ENCODE results near the gene SORCS3. TPM values are rescaled to one million over a fixed set of nuclear protein-coding genes. Genes with fewer than 3 reads are reported as not detected.

Gene SORCS3
- total and polyA plus RNA-seq, 9 of the 15 experiments (the other 6 are each of a cell fraction or from before 2014, with no cell fraction given), result not detected

DNA sequence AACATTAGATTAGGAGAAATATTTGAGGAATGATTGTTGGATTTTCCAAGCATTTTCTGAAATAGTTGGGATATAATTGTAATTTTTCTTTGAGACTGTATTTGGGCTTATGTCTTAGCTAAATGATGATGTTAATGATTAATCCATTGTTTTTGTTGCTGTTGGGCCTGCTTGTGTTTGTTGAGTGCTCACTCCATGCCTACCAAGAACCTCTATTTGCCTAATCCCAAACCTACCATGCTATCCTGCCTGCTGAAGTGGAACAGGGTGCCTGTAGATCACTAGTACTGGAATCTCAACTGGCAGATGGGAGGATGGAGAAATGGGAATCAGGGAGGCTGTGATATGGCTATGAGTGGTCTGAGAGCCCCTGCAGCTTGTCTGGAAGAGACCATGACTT is 565.5 kb downstream of the SORCS3 start:
- Histone ChIP-seq H3K27me3 (ENCODE audit: control insufficient read depth in 2 of 2, insufficient read depth in 2 of 2, low read length in 2 of 2) (no peaks in the 10 kb centered on the region), H3K4me1 (replicated peaks in 1 of 2; ENCODE audit: control insufficient read depth in 2 of 2, insufficient read depth in 2 of 2, low read length in 2 of 2) (no peaks in the 10 kb centered on the region), H4K20me1 (replicated peaks; ENCODE audit: control insufficient read depth, insufficient read depth, low read length) (no peaks in the 10 kb centered on the region), H3K27ac (ENCODE audit: extremely low read depth, low read depth, low read length) (no peak overlapping the region), H3K9ac (ENCODE audit: insufficient read depth in 1 of 2, low read depth in 2 of 2, low read length in 2 of 2) (no peak overlapping the region), H2AFZ (ENCODE audit: low read depth, low read length) (no peak overlapping the region), H3K4me2 (ENCODE audit: insufficient read depth, low read length) (no peak overlapping the region), H3K4me3 (no peak overlapping the region), H3K36me3 (ENCODE audit: control insufficient read depth, insufficient read depth, low read length) (no peaks in the 10 kb centered on the region), H3K9me1 (ENCODE audit: control insufficient read depth, insufficient read depth, low read length) (no peaks in the 10 kb centered on the region), H3K79me2 (ENCODE audit: control insufficient read depth, insufficient read depth, low read length) (no peaks in the 10 kb centered on the region), H3K9me3 (replicated peaks; ENCODE audit: control insufficient read depth, insufficient read depth, low read depth, low read length) (no peaks in the 10 kb centered on the region)
- in situ Hi-C loops (cut with MboI) (no loop called here), intact Hi-C loops (cut with micrococcal nuclease) (no loop called here)
- no TSS peak for BruUV-seq (replicated peaks)
- CTCF ChIA-PET (ENCODE audit: low intra/inter-chr PET ratio), result no interaction called here
- ATAC-seq (no peak), DNase-seq (ENCODE audit: extremely low read depth in 1 of 4, low spot score in 3 of 4) (no peak), FAIRE-seq (no peak)
- POLR2A ChIA-PET, result no interaction called here
- TF ChIP-seq, protein P1, sequence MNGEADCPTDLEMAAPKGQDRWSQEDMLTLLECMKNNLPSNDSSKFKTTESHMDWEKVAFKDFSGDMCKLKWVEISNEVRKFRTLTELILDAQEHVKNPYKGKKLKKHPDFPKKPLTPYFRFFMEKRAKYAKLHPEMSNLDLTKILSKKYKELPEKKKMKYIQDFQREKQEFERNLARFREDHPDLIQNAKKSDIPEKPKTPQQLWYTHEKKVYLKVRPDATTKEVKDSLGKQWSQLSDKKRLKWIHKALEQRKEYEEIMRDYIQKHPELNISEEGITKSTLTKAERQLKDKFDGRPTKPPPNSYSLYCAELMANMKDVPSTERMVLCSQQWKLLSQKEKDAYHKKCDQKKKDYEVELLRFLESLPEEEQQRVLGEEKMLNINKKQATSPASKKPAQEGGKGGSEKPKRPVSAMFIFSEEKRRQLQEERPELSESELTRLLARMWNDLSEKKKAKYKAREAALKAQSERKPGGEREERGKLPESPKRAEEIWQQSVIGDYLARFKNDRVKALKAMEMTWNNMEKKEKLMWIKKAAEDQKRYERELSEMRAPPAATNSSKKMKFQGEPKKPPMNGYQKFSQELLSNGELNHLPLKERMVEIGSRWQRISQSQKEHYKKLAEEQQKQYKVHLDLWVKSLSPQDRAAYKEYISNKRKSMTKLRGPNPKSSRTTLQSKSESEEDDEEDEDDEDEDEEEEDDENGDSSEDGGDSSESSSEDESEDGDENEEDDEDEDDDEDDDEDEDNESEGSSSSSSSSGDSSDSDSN (IDR thresholded peaks at IDR 0.05; ENCODE audit: borderline replicate concordance in 1 of 2, low read depth in 2 of 2, low read length in 2 of 2), result no peak
- TF ChIP-seq MCM2 (IDR thresholded peaks at IDR 0.05; ENCODE audit: low read depth) (no peak), PCBP1 (IDR thresholded peaks at IDR 0.05; ENCODE audit: low read depth, low read length, poor library complexity, severe bottlenecking) (no peak), ATF7 (IDR thresholded peaks at IDR 0.05) (no peak), ZNF212 (CRISPR knock-in tag; IDR thresholded peaks at IDR 0.05) (no peak), NEUROD1 (IDR thresholded peaks at IDR 0.05; ENCODE audit: borderline replicate concordance, low read depth, low read length, partially characterized antibody) (no peak), CCNT2 (IDR thresholded peaks at IDR 0.05; ENCODE audit: borderline replicate concordance, extremely low read depth, insufficient read length, low read depth, low read length) (no peak), ZNF507 (tag; conservative IDR thresholded peaks at IDR 0.05) (no peak), CBFA2T2 (conservative IDR thresholded peaks at IDR 0.05) (no peak)
- TF ChIP-seq, protein P2, sequence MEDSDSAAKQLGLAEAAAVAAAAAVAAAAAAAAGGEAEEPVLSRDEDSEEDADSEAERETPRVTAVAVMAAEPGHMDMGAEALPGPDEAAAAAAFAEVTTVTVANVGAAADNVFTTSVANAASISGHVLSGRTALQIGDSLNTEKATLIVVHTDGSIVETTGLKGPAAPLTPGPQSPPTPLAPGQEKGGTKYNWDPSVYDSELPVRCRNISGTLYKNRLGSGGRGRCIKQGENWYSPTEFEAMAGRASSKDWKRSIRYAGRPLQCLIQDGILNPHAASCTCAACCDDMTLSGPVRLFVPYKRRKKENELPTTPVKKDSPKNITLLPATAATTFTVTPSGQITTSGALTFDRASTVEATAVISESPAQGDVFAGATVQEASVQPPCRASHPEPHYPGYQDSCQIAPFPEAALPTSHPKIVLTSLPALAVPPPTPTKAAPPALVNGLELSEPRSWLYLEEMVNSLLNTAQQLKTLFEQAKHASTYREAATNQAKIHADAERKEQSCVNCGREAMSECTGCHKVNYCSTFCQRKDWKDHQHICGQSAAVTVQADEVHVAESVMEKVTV (CRISPR knock-in tag; IDR thresholded peaks at IDR 0.05), result no peak

Measured in K562 (cell line).